GM13976 (cell line): ENCODE results near the gene RIF1.

Experiments used
- DNase-seq: peaks from one replicate; pipeline ENCODE4 v3.0.0; 2012; ENCODE audit warnings: low spot score
- CTCF ChIP-seq: IDR thresholded peaks from 2 replicates; pipeline ENCODE4 v1.5.1; 2012; ENCODE audit warnings: borderline replicate concordance, mild to moderate bottlenecking; ENCODE audit not compliant: insufficient read depth; ENCODE audit errors: extremely low read depth, missing control alignments, control extremely low read depth
- in situ Hi-C: fragments of 300-500 bp; cut with MboI; formaldehyde crosslinking; loops from one replicate; pipeline ENCODE4 v1.12.0; 2022; ENCODE audit warnings: low sequenced_read_pairs, mixed read lengths, inconsistent platforms; ENCODE audit not compliant: unreplicated experiment

The RIF1 gene

GRCh38 chr2:151490276-151490675 lies 80.6 kb downstream of the RIF1 start:
- DNase-seq, result no peak
- in situ Hi-C loops, result no loop called here
- no peak for TF ChIP-seq CTCF

- no peak for TF ChIP-seq CTCF
- in situ Hi-C loops, result no loop called here
- no peak for DNase-seq
These were observed 81.8 kb downstream of the RIF1 start for GRCh38 chr2:151491496-151491895.

GRCh38 chr2:151498178-151498577 lies 88.5 kb downstream of the RIF1 start:
- no peak for TF ChIP-seq CTCF
- in situ Hi-C loops, result no loop called here
- no peak for DNase-seq

DNA sequence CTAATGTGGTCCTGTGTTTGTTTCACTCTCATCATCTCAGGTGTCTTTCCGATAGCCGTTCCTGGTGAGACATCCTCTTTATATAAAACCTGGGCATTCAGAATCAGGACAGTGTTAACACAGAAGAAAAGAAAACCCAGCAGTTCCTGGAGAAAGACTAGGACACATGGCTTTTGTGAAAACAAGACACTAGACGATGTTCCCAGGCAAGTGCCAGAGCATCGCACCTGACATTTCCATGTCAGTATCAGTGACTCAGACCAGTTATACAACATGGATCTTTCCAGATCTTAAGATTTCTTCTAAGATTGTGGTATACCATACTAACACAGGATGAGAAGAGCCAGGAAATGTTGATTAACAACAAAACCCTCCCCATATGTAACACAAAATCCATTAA lies 96.5 kb downstream of the RIF1 start:
- in situ Hi-C loops, result no loop called here
- no peak for TF ChIP-seq CTCF

GRCh38 chr2:151508519-151508918 lies 98.8 kb downstream of the RIF1 start:
- no peak for DNase-seq
- no peak for TF ChIP-seq CTCF
- in situ Hi-C loops, result no loop called here

More for the DNA sequence above, 96.5 kb downstream of the RIF1 start:
- no peak for DNase-seq

GRCh38 chr2:151518802-151519201 lies 109.1 kb downstream of the RIF1 start:
- TF ChIP-seq CTCF, result no peak
- in situ Hi-C loops, result no loop called here
- no peak for DNase-seq

GRCh38 chr2:151520976-151521375 lies 111.3 kb downstream of the RIF1 start:
- in situ Hi-C loops, result no loop called here
- no peak for DNase-seq
- TF ChIP-seq CTCF, result no peak
